GM18505 (cell line): ENCODE data around the gene LRMDA.

Experiments
- ATAC-seq: cut with Tn5 transposase; IDR thresholded peaks from one replicate; pipeline ENCODE4 v1.9.1; 2021; ENCODE audit not compliant: unreplicated experiment
- POLR2A ChIP-seq: IDR thresholded peaks from 4 replicates; pipeline ENCODE4 v1.6.1; 2011; ENCODE audit warnings: borderline replicate concordance; ENCODE audit not compliant: insufficient read depth, insufficient read length; ENCODE audit errors: extremely low read depth

The LRMDA gene

GRCh38 chr10:76192694-76193320, 761.4 kb downstream of the LRMDA start:
- ATAC-seq, result no peak
- no peak for TF ChIP-seq POLR2A

GRCh38 chr10:76195654-76196390, 764.4 kb downstream of the LRMDA start:
- ATAC-seq, result no peak
- TF ChIP-seq POLR2A, result no peak

GRCh38 chr10:76197293-76197692, 765.9 kb downstream of the LRMDA start:
- ATAC-seq, result no peak
- no peak for TF ChIP-seq POLR2A

- no peak for TF ChIP-seq POLR2A
- no peak for ATAC-seq
Observed at GRCh38 chr10:76198287-76199035, 767.0 kb downstream of the LRMDA start.

- ATAC-seq, result no peak
Observed at GRCh38 chr10:76201962-76202361, 770.5 kb downstream of the LRMDA start.

GRCh38 chr10:76202777-76203176, 771.4 kb downstream of the LRMDA start:
- ATAC-seq, result no peak
- no peak for TF ChIP-seq POLR2A

More at GRCh38 chr10:76201962-76202361, 770.5 kb downstream of the LRMDA start:
- TF ChIP-seq POLR2A, result no peak

GRCh38 chr10:76205361-76205760, 773.9 kb downstream of the LRMDA start:
- no peak for TF ChIP-seq POLR2A
- no peak for ATAC-seq

- no peak for ATAC-seq
- TF ChIP-seq POLR2A, result no peak
Observed at GRCh38 chr10:76206797-76207352, 775.5 kb downstream of the LRMDA start.

- ATAC-seq, result no peak
Observed at GRCh38 chr10:76209135-76209534, 777.7 kb downstream of the LRMDA start.

GRCh38 chr10:76210211-76210610, 778.8 kb downstream of the LRMDA start:
- TF ChIP-seq POLR2A, result no peak
- no peak for ATAC-seq

More at GRCh38 chr10:76209135-76209534, 777.7 kb downstream of the LRMDA start:
- TF ChIP-seq POLR2A, result no peak

- no peak for TF ChIP-seq POLR2A
- no peak for ATAC-seq
Observed at GRCh38 chr10:76211691-76212090, 780.3 kb downstream of the LRMDA start.

- ATAC-seq, result no peak
- no peak for TF ChIP-seq POLR2A
Observed at GRCh38 chr10:76213876-76214275, 782.5 kb downstream of the LRMDA start.

- no peak for TF ChIP-seq POLR2A
- no peak for ATAC-seq
Observed at GRCh38 chr10:76218035-76218434, 786.6 kb downstream of the LRMDA start.
